ENCODE measurements around the gene UQCRQ.

Gene UQCRQ

GRCh38 chr5:132907161-132907560, 40.7 kb downstream of the UQCRQ start:
- DNase-seq (ENCODE audit: low read depth in 2 of 2, low spot score in 1 of 2) = no peak

- no peak for DNase-seq (ENCODE audit: low read depth in 2 of 2, low spot score in 1 of 2)
Measured at GRCh38 chr5:132909702-132910101, 43.3 kb downstream of the UQCRQ start.

GRCh38 chr5:132915681-132916080, 49.2 kb downstream of the UQCRQ start:
- no peak for DNase-seq (ENCODE audit: low read depth in 2 of 2, low spot score in 1 of 2)

GRCh38 chr5:132916086-132916485, 49.6 kb downstream of the UQCRQ start:
- no peak for DNase-seq (ENCODE audit: low read depth in 2 of 2, low spot score in 1 of 2)
